HL-60 (cell line): ENCODE data around the gene POU2F2.

ENCODE experiments used
- DNase-seq, 2 experiments: peaks; one replicate each; pipeline ENCODE4 v3.0.0-alpha.2; 2010 to 2020; ENCODE audit warnings: low read depth in 1 of 2, low spot score in 1 of 2
- H3K27ac ChIP-seq: fragments of 250-450 bp; sonication (Bioruptor Pico); replicated peaks from 2 replicates; pipeline ENCODE4 v1.5.1; 2020; ENCODE audit warnings: mild to moderate bottlenecking, moderate library complexity
- H3K27me3 ChIP-seq: fragments of 250-450 bp; sonication (Bioruptor Pico); 2 replicates; pipeline ENCODE4 v1.5.1; 2021; ENCODE audit warnings: mild to moderate bottlenecking, moderate library complexity; ENCODE audit not compliant: insufficient read depth, poor library complexity, severe bottlenecking
- H3K4me3 ChIP-seq: replicated peaks from 2 replicates; pipeline ENCODE4 v1.5.1; 2011; ENCODE audit warnings: mild to moderate bottlenecking, control low read depth, low read length; ENCODE audit not compliant: insufficient read depth
- GABPA ChIP-seq: IDR thresholded peaks from 2 replicates; pipeline ENCODE4 v1.6.1; 2012; ENCODE audit warnings: low read depth
- POLR2AphosphoS5 ChIP-seq: IDR thresholded peaks from 2 replicates; pipeline ENCODE4 v1.6.1; 2012; ENCODE audit warnings: low read depth
- REST ChIP-seq: IDR thresholded peaks from 2 replicates; pipeline ENCODE4 v1.6.1; 2012; ENCODE audit warnings: low read depth; ENCODE audit not compliant: insufficient replicate concordance
- SPI1 ChIP-seq: IDR thresholded peaks from 2 replicates; pipeline ENCODE4 v1.6.1; 2012; ENCODE audit warnings: low read depth, mild to moderate bottlenecking, borderline replicate concordance
- TF ChIP-seq, protein P1 (sequence below): IDR thresholded peaks from one replicate; pipeline ENCODE4 v1.5.1; 2011; ENCODE audit warnings: low read length, control low read depth, inconsistent platforms; ENCODE audit not compliant: insufficient read depth

POU2F2 gene

DNA sequence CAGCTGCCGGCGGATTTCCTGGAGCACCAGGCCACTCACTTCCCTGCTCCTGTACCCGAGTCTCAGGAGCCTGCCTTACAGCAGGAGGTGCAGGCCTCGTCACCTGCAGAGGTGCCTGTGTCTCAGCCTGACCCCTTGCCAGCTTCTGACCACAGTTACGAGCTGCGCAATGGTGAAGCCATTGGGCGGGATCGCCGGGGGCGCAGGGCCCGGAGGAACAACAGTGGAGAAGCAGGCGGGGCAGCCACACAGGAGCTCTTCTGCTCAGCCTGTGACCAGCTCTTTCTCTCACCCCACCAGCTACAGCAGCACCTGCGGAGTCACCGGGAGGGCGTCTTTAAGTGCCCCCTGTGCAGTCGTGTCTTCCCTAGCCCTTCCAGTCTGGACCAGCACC, 53.0 kb downstream of the POU2F2 start:
- TF ChIP-seq REST (no peak), GABPA (no peak), SPI1 (no peak), POLR2AphosphoS5 (no peak)
- TF ChIP-seq, protein P1, sequence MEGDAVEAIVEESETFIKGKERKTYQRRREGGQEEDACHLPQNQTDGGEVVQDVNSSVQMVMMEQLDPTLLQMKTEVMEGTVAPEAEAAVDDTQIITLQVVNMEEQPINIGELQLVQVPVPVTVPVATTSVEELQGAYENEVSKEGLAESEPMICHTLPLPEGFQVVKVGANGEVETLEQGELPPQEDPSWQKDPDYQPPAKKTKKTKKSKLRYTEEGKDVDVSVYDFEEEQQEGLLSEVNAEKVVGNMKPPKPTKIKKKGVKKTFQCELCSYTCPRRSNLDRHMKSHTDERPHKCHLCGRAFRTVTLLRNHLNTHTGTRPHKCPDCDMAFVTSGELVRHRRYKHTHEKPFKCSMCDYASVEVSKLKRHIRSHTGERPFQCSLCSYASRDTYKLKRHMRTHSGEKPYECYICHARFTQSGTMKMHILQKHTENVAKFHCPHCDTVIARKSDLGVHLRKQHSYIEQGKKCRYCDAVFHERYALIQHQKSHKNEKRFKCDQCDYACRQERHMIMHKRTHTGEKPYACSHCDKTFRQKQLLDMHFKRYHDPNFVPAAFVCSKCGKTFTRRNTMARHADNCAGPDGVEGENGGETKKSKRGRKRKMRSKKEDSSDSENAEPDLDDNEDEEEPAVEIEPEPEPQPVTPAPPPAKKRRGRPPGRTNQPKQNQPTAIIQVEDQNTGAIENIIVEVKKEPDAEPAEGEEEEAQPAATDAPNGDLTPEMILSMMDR = no peak
- Histone ChIP-seq H3K27me3 (no peaks in the 10 kb centered on the region), H3K4me3 (no peak overlapping the region), H3K27ac (no peak overlapping the region)
- DNase-seq = no peak

GRCh38 chr19:42078538-42079275, 53.5 kb downstream of the POU2F2 start:
- no peak overlapping the region for H3K27ac ChIP-seq
- H3K4me3 ChIP-seq = no peak overlapping the region
- DNase-seq = no peak
- TF ChIP-seq, protein P1 = no peak
- no peak for TF ChIP-seq SPI1
- no peak for TF ChIP-seq REST
- TF ChIP-seq POLR2AphosphoS5 = no peak
- no peak for TF ChIP-seq GABPA
- H3K27me3 ChIP-seq = no peaks in the 10 kb centered on the region

GRCh38 chr19:42078058-42078457, 54.2 kb downstream of the POU2F2 start:
- Histone ChIP-seq H3K27ac (no peak overlapping the region), H3K4me3 (no peak overlapping the region), H3K27me3 (no peaks in the 10 kb centered on the region)
- TF ChIP-seq REST (no peak), GABPA (no peak), SPI1 (no peak), POLR2AphosphoS5 (no peak)
- TF ChIP-seq, protein P1 = no peak
- DNase-seq = no peak
